B cell (primary cell): Measurements from ENCODE around the gene AKR1B15. TPM values are rescaled to one million over a fixed set of nuclear protein-coding genes. Genes with fewer than 3 reads are reported as not detected.

ENCODE experiments used
- ATAC-seq: fragments of 200-7000 bp; cut with Tn5 transposase; one replicate; pipeline ENCODE4 v1.10.0; 2021; ENCODE audit warnings: low read depth, mild to moderate bottlenecking, moderate number of reproducible peaks, moderate library complexity
- CTCF ChIA-PET: fragments of 350-600 bp; sonication (Branson Sonifier 250); formaldehyde crosslinking; loops from one replicate; lab custom pipeline; 2021; ENCODE audit warnings: antibody characterized with exemption, inconsistent platforms; lab: Charles Lee
- POLR2A ChIA-PET: fragments of 350-600 bp; sonication (Branson Sonifier 250); formaldehyde crosslinking; loops from one replicate; lab custom pipeline; 2021; ENCODE audit warnings: antibody characterized with exemption; lab: Charles Lee
- DNase-seq: peaks from one replicate; pipeline ENCODE4 v3.0.0; 2013
- H2AFZ ChIP-seq: 2 replicates; pipeline ENCODE4 v1.6.1; 2012; ENCODE audit warnings: mild to moderate bottlenecking, low read depth, low read length; ENCODE audit not compliant: insufficient read depth, poor library complexity, severe bottlenecking
- H3K27ac ChIP-seq, 2 donors: 1 replicate in 1 of 2; 2 replicates in 1 of 2; pipeline ENCODE4 v1.5.1; 2012 to 2013; ENCODE audit warnings: low read length in 2 of 2, mild to moderate bottlenecking in 2 of 2, moderate library complexity in 1 of 2
- H3K27me3 ChIP-seq, 4 experiments: fragments of 200-600 bp in 1 of 4; sonication (generic) in 1 of 4; replicated peaks in 1 of 4; 1 replicate in 2 of 4; 2 replicates in 2 of 4; pipeline versions ENCODE4 v1.6.1 to v1.7.0; 2013 to 2016; ENCODE audit warnings: low read length in 3 of 4, mild to moderate bottlenecking in 2 of 4, mixed read lengths in 1 of 4, moderate library complexity in 1 of 4; ENCODE audit not compliant: insufficient read depth in 4 of 4, control insufficient read depth in 3 of 4; ENCODE audit errors: control extremely low read depth in 1 of 4
- H3K36me3 ChIP-seq, 2 experiments: replicated peaks in 1 of 2; 1 replicate in 1 of 2; 2 replicates in 1 of 2; pipeline versions ENCODE4 v1.6.1 to v1.7.1; 2013; ENCODE audit warnings: low read length in 1 of 2; ENCODE audit not compliant: insufficient read depth in 2 of 2, control insufficient read depth in 1 of 2; ENCODE audit errors: control extremely low read depth in 1 of 2, extremely low read depth in 1 of 2
- H3K4me1 ChIP-seq, 2 donors: fragments of 200-600 bp in 1 of 2; sonication (generic) in 1 of 2; 1 replicate in 1 of 2; 2 replicates in 1 of 2; pipeline versions ENCODE4 v1.5.1 to v1.6.1; 2013 to 2017; ENCODE audit warnings: low read length in 2 of 2; ENCODE audit not compliant: control insufficient read depth in 2 of 2, insufficient read depth in 2 of 2
- H3K4me2 ChIP-seq: replicated peaks from 2 replicates; pipeline ENCODE3; 2012; ENCODE audit warnings: mild to moderate bottlenecking, low read depth, low read length; ENCODE audit not compliant: poor library complexity, severe bottlenecking
- H3K4me3 ChIP-seq, 5 experiments: fragments of 200-600 bp in 1 of 5; sonication (generic) in 1 of 5; 1 replicate in 3 of 5; 2 replicates in 2 of 5; pipeline versions ENCODE4 v1.5.1 to v1.7.0; 2011 to 2016; ENCODE audit warnings: low read length in 4 of 5, mild to moderate bottlenecking in 4 of 5, low read depth in 2 of 5, control low read depth in 1 of 5, moderate library complexity in 1 of 5; ENCODE audit not compliant: insufficient read depth in 1 of 5; ENCODE audit errors: control extremely low read depth in 1 of 5, extremely low read depth in 1 of 5
- H3K79me2 ChIP-seq: fragments of 200-600 bp; sonication (generic); one replicate; pipeline ENCODE4 v1.6.0; 2016; ENCODE audit warnings: low read length; ENCODE audit not compliant: control insufficient read depth, insufficient read depth
- H3K9ac ChIP-seq: fragments of 200-600 bp; sonication (generic); 2 replicates; pipeline ENCODE4 v1.6.1; 2017; ENCODE audit warnings: mild to moderate bottlenecking, low read length, moderate library complexity
- H3K9me3 ChIP-seq, 3 donors: one replicate each; pipeline versions ENCODE4 v1.6.1 to v1.7.1; 2013; ENCODE audit warnings: low read length in 2 of 3; ENCODE audit not compliant: control insufficient read depth in 2 of 3, insufficient read depth in 1 of 3; ENCODE audit errors: control extremely low read depth in 1 of 3
- H4K20me1 ChIP-seq: 2 replicates; pipeline ENCODE4 v1.6.0; 2012; ENCODE audit warnings: mild to moderate bottlenecking, low read length; ENCODE audit not compliant: insufficient read depth, control insufficient read depth, poor library complexity, severe bottlenecking
- H3K27ac Mint-ChIP-seq: one replicate; pipeline ENCODE4 v1.8.0; 2021; ENCODE audit warnings: mixed read lengths
- H3K27me3 Mint-ChIP-seq: one replicate; pipeline ENCODE4 v1.8.0; 2021; ENCODE audit warnings: mixed read lengths
- H3K4me1 Mint-ChIP-seq: one replicate; pipeline ENCODE4 v1.8.0; 2021; ENCODE audit warnings: mixed read lengths
- H3K4me3 Mint-ChIP-seq: one replicate; pipeline ENCODE4 v1.8.0; 2021; ENCODE audit warnings: mixed read lengths
- H3K9me3 Mint-ChIP-seq: one replicate; pipeline ENCODE4 v1.8.0; 2022; ENCODE audit warnings: mixed read lengths; ENCODE audit not compliant: insufficient read depth
- EZH2 ChIP-seq: IDR thresholded peaks from 2 replicates; pipeline ENCODE4 v1.6.1; 2012; ENCODE audit warnings: borderline replicate concordance, low read depth, mild to moderate bottlenecking, moderate library complexity, low read length; ENCODE audit not compliant: insufficient read depth, poor library complexity, severe bottlenecking
- WGBS: methylation state at CpG from one replicate; pipeline ENCODE4 v1.1.5; 2013; ENCODE audit warnings: missing lambda C conversion rate; ENCODE audit not compliant: insufficient coverage; 5-methylcytosine and 5-hydroxymethylcytosine counted together
- intact Hi-C: fragments of 100-400 bp; cut with micrococcal nuclease; formaldehyde crosslinking; loops from one replicate; pipeline ENCODE4 v1.10.0; 2022
- polyA plus RNA-seq: library from polyadenylated mRNA; depleted of rRNA; stranded (reverse); fragments of >200 nt; gene quantifications from 2 replicates; pipeline ENCODE4 v1.2.3, GENCODE V29; 2012
- total RNA-seq, 2 donors: library from RNA; stranded (reverse); fragments of 120-200 nt in 1 of 2; gene quantifications; 1 replicate in 1 of 2; 2 replicates in 1 of 2; pipeline versions ENCODE4 v1.2.3 to v1.2.4, GENCODE V29; 2013 to 2022
- TF ChIP-seq, protein P1 (sequence below): fragments of 200-600 bp; IDR thresholded peaks from one replicate; pipeline ENCODE4 v1.8.0; 2022; ENCODE audit warnings: antibody characterized with exemption, mild to moderate bottlenecking

The AKR1B15 gene
- total and polyA plus RNA-seq, 2 donors (not counting 1 experiment from before 2014, with no cell fraction given): not detected

DNA sequence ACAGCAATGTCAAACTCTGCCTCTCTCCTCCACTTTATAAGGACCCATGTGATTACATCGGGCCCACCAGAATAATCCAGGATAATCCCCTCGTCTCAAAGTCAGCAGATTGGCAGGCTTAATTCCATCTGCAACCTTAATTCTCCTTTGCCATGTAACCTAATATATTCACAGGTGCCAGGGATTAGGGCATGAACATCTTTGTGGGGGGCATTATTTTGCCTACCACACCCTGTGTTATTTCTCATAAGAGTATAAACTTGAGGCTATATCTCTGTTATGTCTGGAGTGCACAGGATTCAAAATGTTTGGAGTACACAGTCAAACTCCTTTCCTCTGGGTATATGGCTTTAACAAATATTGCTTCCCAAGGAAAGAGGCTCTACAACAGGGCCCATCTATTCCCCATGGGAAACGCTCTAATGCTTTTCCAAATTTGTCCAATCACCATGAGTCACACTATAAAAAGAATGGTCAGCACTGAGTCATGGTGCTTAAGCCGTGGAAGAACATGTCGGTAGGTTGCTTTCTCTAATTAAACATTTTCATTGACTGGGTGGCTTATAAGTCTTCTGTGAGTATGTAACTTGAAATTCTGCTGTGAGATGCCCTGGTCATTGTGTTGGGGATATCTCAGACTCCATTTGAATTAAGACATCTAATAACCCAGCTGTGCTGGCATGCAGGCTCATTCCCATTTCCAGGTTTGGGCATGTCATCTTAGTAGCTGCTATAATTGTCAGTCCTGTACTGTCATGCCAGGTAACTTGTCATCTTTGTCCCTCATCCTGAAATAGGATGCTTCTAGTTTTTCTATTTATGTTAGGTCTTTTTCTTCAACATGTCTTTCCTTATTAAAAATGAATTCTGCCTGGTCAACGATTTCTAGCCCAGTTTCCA lies 33.1 kb upstream of the AKR1B15 start:
- TF ChIP-seq, protein P1, sequence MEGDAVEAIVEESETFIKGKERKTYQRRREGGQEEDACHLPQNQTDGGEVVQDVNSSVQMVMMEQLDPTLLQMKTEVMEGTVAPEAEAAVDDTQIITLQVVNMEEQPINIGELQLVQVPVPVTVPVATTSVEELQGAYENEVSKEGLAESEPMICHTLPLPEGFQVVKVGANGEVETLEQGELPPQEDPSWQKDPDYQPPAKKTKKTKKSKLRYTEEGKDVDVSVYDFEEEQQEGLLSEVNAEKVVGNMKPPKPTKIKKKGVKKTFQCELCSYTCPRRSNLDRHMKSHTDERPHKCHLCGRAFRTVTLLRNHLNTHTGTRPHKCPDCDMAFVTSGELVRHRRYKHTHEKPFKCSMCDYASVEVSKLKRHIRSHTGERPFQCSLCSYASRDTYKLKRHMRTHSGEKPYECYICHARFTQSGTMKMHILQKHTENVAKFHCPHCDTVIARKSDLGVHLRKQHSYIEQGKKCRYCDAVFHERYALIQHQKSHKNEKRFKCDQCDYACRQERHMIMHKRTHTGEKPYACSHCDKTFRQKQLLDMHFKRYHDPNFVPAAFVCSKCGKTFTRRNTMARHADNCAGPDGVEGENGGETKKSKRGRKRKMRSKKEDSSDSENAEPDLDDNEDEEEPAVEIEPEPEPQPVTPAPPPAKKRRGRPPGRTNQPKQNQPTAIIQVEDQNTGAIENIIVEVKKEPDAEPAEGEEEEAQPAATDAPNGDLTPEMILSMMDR: no peak
- no peak for TF ChIP-seq EZH2
- H3K9ac ChIP-seq: no peak overlapping the region
- peaks cover 0 to 3% of the 10 kb centered on the region in 2 donors for H3K4me1 ChIP-seq
- H3K27ac ChIP-seq: no peak overlapping the region
- H3K27me3 ChIP-seq: peaks cover 0 to 9% (median 4%) of the 10 kb centered on the region in 4 experiments
- peaks cover 34% of the 10 kb centered on the region for H3K27me3 Mint-ChIP-seq
- intact Hi-C loops: no loop called here
- ChIA-PET POLR2A (interaction anchor here (0.5 kb wide), 1 partner anchor 127 kb away, joined by 3 read pairs; no protein-coding TSS in a partner anchor), CTCF (interaction anchor here (1.1 to 6.9 kb wide), 7 partner anchors 18 to 84 kb away, joined by 3 to 80 read pairs (median 4); partner anchors contain the start of gene AKR1B15)
- no peak overlapping the region for H2AFZ ChIP-seq
- no peaks in the 10 kb centered on the region for H3K9me3 Mint-ChIP-seq
- ATAC-seq (no peak), DNase-seq (no peak)
- WGBS: no CpG with 5 or more reads among the region's 6 CpGs
- no peaks in the 10 kb centered on the region for H3K9me3 ChIP-seq
- H3K27ac Mint-ChIP-seq: no peak overlapping the region
- no peak overlapping the region for H3K4me2 ChIP-seq
- H3K4me3 ChIP-seq: no peak overlapping the region
- no peak overlapping the region for H3K4me3 Mint-ChIP-seq
- no peaks in the 10 kb centered on the region for H4K20me1 ChIP-seq
- no peaks in the 10 kb centered on the region for H3K36me3 ChIP-seq
- H3K4me1 Mint-ChIP-seq: peaks cover 2% of the 10 kb centered on the region
- H3K79me2 ChIP-seq: no peaks in the 10 kb centered on the region

DNA sequence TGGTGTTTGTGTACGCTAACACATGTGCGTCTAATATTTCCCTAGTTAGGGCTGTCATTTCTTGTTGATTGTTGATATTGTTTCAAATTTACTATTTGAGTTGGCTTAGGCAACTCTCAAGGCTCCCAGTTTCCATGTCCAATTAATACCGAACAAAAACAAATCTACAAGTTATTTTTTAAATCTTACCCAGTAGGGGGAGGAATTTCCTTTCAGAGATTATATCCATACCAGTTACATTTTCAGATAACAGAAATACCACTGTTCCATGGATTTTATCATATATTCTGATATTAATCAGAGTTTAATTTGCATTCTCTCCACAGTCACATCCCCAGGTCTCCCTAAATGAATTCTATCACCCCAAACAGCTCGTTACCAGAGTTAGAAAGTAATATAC lies 28.8 kb upstream of the AKR1B15 start:
- Mint-ChIP-seq H3K4me1 (no peaks in the 10 kb centered on the region), H3K27me3 (peaks cover 45% of the 10 kb centered on the region), H3K4me3 (no peak overlapping the region), H3K9me3 (no peaks in the 10 kb centered on the region), H3K27ac (no peak overlapping the region)
- no CpG with 5 or more reads among the region's 4 CpGs for WGBS
- intact Hi-C loops: no loop called here
- Histone ChIP-seq H4K20me1 (no peaks in the 10 kb centered on the region), H3K36me3 (no peaks in the 10 kb centered on the region), H2AFZ (no peak overlapping the region), H3K4me1 (no peaks in the 10 kb centered on the region), H3K79me2 (no peaks in the 10 kb centered on the region), H3K9ac (no peak overlapping the region), H3K4me2 (no peak overlapping the region), H3K4me3 (no peak overlapping the region), H3K27me3 (peaks cover 0 to 3% (median under 1%) of the 10 kb centered on the region in 4 experiments), H3K27ac (no peak overlapping the region), H3K9me3 (no peaks in the 10 kb centered on the region)
- ATAC-seq (no peak), DNase-seq (no peak)
- ChIA-PET POLR2A (no interaction called here), CTCF (interaction anchor here (1.0 kb wide), 1 partner anchor 27 kb away, joined by 3 read pairs; no protein-coding TSS in a partner anchor)
- no peak for TF ChIP-seq EZH2
- TF ChIP-seq, protein P1: no peak
